NK-92 (cell line): ENCODE data around the gene BEST2.
"Not testable (repeated sequence)": the region's sequence is repeated elsewhere in the genome, so short reads cannot be mapped to it uniquely, and the experiment has no call there.

Source experiments
- DNase-seq: peaks from one replicate; lab custom pipeline; 2025; ENCODE audit not compliant: unreplicated experiment; lab: John Stamatoyannopoulos, UW

BEST2 gene

DNA sequence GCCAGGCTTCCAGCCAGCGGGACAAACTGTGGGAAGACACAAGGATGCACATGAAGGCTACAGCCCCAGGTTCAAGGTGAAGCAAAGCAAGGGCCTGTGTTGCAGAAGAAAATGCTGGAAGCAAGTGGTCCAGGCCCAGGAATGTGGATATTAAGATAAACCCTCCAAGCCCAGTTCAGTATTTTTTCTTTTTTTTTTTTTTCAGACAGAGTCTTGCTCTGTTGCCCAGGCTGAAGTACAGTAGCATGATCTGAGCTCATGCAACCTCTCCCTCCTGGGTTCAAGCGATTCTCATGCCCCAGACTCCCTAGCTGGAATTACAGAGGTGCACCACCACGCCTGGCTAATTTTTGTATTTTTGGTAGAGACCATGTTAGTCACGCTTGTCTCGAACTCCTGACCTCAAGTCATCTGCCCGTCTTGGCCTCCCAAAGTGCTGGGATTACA lies 45.6 kb downstream of the BEST2 start:
- DNase-seq, result no peak

DNA sequence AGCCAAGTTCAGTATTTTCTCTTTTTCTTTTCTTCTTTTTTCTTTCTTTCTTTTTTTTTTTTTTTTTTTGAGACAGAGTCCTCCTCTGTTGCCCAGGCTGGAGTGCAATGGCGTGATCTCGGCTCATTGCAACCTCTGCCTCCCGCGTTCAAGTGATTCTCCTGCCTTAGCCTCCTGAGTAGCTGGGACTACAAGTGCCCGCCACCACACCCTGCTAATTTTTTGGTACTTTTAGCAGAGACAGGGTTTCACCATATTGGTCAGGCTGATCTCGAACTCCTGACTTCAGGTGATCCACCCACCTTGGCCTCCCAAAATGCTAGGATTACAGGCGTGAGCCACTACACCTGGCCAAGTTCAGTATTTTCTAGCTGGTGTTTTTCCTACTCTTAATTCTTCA lies 46.0 kb downstream of the BEST2 start:
- DNase-seq, result not testable (repeated sequence)

DNA sequence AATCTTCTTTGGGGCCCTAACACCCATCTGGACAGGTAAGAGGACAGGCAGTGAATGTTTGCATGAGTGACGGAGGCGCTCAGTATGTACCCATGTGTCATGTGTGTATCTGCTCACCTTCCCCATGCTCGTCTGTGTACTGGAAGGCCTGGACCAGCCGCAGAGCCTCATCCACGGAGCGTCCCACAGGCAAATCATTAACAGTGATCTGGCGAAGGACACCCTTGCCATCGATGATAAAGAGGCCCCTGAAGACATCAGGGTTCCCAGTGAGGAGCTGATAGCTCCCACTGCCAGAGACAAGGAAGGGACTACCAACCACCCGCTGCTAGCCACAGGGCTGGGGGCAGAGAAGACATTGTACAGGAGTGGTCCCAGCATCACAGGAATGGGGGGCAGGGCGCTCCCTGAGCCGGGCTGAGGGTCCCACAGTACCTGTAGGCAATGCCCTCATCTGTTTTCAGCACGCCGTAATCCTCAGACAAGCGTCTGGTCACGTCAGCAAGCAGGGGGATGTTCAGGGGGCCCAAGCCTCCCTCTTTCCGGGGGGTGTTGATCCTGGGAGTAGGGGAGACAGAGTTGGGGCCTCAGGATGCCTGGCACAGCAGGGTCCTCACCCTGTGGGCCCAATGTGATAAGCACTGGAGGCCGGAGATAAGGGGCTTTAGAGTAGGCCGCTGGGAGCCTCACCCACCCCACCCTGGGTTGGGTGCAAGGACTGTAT lies 48.3 kb downstream of the BEST2 start:
- DNase-seq, result no peak

DNA sequence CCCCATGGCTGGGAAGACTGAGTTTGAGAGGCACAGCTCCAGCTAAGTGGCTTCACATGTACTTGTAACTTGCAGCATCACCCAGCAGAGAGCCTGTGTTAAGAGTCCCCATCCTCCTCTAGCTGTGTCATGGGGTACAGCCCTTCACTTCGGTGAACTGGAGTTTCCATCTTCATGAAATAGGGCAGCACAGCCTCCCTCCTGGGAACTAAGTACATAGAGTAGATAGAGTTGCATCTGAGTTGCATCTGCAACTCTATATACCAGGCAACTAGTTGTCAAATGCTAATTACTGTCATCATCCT lies 48.8 kb downstream of the BEST2 start:
- no peak for DNase-seq

DNA sequence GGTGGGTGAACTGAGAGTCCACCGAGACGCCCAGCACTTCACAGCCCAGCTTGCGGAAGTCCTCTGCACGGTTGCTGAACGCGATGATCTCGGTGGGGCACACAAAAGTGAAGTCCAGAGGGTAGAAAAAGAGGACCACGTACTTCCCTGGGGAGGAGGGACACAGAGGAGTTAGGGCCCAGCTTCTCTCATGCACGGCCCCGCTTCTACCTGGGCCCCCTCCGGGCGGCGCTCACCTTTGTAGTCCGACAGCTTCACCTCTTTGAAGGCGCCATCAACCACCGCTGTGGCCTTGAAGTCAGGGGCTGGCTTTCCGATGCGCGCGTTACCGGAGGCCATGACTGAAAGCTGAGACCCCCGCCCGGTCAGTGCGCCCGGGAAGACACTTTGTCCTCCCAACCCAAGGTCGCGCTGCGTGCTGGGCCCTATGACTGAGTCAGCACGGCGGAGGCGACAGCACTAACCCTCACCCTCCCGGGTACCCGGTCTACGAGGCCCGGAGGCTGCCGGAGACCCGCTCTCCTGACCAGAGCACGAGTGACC lies 49.4 kb downstream of the BEST2 start:
- DNase-seq, result no peak

DNA sequence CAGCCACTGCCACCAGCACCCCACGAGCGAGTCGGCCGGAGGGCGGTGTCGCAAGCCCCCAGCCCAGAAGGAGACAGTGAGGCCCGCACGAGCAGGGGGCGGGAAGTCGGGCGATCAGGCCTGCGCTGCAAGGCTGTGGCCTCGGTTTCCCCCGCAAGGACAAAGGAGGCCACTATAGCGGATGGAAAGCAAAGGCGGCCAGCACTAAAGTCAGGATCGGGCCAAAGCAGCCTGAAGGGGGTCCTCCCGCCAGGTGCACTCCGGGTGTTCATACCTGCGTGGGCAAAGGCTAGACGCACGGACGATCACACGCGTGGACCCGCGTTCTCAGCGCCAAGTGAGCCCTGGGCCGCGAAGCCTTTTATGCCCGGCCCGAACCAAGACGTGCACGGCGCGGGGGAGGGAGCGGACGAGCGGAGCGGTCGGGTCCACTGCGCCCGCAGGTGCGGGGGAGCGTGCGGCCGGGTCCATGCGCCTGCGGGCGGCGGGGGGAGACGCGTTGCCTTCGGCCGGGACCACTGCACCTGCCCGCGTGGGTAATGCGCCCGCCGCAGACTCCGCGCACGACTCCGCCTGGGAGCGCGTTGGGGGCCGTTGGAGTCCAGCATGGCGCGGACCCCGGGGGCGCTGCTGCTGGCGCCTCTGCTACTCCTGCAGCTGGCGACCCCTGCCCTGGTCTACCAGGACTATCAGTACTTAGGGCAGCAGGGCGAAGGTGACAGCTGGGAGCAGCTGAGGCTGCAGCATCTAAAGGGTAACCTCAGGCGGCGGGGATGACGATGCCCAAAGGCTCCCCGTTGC lies 50.1 kb downstream of the BEST2 start, which contains the start of the genes PRDX2 and THSD8:
Gene PRDX2, minus strand, starts transcription at position 335 of the 801 bp plus-strand sequence. CDS start 539 bp downstream, outside the sequence.
Gene THSD8, plus strand, starts transcription at position 604 of the 801 bp plus-strand sequence. Its CDS starts 3 bp downstream, at position 607.
- DNase-seq, result no peak

DNA sequence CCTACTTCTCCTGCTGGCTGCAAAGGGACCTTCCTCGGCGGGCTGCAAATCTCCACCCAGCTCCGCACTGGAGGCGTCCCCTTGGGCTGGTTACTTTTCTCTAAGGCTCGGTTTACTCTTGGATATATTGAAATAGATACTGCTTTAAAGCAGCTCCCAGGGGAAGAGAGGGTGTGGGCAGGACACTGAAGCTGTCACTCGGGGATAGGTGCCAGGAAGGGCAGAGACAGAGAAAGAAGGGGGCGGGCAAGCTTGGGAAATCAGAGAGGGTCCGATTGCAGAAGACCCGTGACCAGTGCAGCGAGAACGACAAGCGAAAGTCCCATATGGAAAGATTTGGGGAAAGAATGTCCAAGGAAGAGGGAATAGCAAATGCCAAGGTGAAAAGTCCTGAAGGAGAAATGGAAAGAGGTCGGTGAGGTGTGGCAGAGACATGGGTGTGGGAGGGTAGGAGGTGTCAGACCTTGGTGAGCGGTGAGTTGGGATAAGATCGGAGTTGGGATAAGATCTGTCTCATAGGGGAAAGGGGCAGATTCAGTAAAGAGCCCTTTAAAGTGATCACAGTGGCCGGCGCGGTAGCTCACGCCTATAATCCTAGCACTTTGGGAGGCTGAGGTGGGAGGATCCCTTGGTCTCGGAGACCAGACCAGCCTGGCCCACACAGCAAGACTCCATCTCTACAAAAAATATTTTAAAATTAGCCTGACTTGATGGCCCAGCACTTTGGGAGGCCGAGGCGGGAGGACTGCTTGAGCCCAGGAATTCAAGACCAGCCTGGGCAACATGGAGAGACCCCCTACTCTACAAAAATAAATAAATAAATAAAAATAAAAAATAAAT lies 50.9 kb downstream of the BEST2 start:
- DNase-seq, result no peak

DNA sequence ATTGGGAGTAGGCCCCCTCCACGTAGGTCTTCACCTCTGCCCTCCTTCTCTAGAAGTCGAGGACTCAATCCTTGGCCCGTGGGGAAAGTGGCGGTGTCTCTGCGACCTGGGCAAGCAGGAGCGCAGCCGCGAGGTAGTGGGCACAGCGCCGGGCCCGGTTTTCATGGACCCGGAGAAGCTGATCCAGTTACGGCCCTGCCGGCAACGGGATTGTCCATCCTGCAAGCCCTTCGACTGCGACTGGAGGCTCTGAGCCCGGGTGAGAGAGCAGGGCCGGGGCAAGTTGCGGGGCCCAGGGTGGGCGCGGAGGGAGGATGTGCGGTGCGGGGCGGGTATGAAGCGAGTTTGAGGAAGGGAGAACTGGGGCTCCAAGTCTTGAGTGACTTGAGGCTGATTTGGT lies 52.5 kb downstream of the BEST2 start:
- DNase-seq, result no peak

DNA sequence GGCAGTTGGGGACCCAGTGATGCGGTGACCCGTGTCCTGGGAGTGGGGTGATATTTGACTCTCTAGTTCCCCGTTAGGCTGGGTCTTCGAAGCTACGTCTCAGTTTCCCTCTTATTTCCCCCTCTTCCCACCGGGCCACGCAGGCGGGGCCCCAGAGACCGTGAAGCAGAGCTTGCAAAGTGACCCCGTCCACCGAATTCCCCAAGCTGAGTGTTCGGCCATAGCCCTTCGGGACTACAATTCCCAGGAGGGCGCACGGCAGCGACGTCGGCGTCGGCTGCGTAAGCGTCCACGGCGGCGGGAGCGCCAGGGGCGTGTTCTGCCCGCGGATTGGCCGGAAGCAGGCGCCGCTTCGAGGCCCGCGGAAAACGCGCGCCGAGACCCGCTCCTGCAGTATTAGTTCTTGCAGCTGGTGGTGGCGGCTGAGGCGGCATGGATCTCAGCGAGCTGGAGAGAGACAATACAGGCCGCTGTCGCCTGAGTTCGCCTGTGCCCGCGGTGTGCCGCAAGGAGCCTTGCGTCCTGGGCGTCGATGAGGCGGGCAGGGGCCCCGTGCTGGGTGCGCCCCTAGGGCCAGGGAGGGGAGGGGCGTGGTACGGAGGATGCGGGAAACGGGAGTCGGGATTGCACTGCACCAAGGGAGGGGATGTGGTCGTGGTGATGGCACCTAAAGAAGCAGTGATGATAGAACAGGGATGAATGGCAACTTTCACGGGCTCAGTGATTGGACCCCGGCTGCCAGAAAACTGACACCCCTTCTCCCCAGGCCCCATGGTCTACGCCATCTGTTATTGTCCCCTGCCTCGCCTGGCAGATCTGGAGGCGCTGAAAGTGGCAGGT lies 54.9 kb downstream of the BEST2 start, which contains the start of gene RNASEH2A:
Gene RNASEH2A, plus strand, starts transcription at position 343 of the 840 bp plus-strand sequence. Its CDS starts 90 bp downstream, at position 433.
- no peak for DNase-seq
